Sigmoid colon (tissue), 7 donors: ENCODE results near the gene SLC50A1. TPM values are rescaled to one million over a fixed set of nuclear protein-coding genes. Genes with fewer than 3 reads are reported as not detected.

Source experiments
- DNase-seq: peaks from one replicate; pipeline ENCODE4 v3.0.0-alpha.2; 2019
- H3K27ac ChIP-seq, 4 donors: fragments of 200-600 bp; sonication (generic); one replicate each; pipeline ENCODE4 v1.5.1; 2016 to 2019; ENCODE audit warnings: mild to moderate bottlenecking in 1 of 4
- H3K27me3 ChIP-seq, 3 donors: fragments of 200-600 bp; sonication (generic); one replicate each; pipeline ENCODE4 v1.5.1; 2019; ENCODE audit warnings: mild to moderate bottlenecking in 1 of 3
- H3K36me3 ChIP-seq, 4 donors: fragments of 200-600 bp; sonication (generic); one replicate each; pipeline ENCODE4 v1.5.1; 2016 to 2019
- H3K4me1 ChIP-seq, 4 donors: fragments of 200-600 bp; sonication (generic); one replicate each; pipeline ENCODE4 v1.5.1; 2017 to 2019
- H3K4me3 ChIP-seq, 4 donors: fragments of 200-600 bp; sonication (generic); one replicate each; pipeline ENCODE4 v1.5.1; 2017 to 2019; ENCODE audit warnings: mild to moderate bottlenecking in 2 of 4, moderate library complexity in 1 of 4
- H3K9me3 ChIP-seq, 4 donors: fragments of 200-600 bp in 3 of 4; sonication (generic) in 3 of 4; one replicate each; pipeline versions ENCODE4 v1.5.1 to v1.6.1; 2013 to 2019
- CTCF ChIP-seq, 4 experiments: fragments of 450-650 bp in 3 of 4; fragments of 200-600 bp in 1 of 4; IDR thresholded peaks; one replicate each; pipeline ENCODE4 v1.5.1; 2016 to 2019; ENCODE audit warnings: antibody characterized with exemption in 4 of 4, mild to moderate bottlenecking in 3 of 4, moderate library complexity in 2 of 4
- EP300 ChIP-seq, 4 donors: sonication (generic); formaldehyde crosslinking; IDR thresholded peaks; one replicate each; pipeline ENCODE4 v1.6.1; 2017; ENCODE audit warnings: antibody characterized with exemption in 4 of 4
- POLR2A ChIP-seq, 2 donors: fragments of 450-650 bp; IDR thresholded peaks; one replicate each; pipeline ENCODE4 v1.6.1; 2016; ENCODE audit warnings: antibody characterized with exemption in 2 of 2, mild to moderate bottlenecking in 2 of 2, moderate library complexity in 2 of 2
- POLR2AphosphoS5 ChIP-seq, 4 donors: sonication (generic); formaldehyde crosslinking; IDR thresholded peaks; one replicate each; pipeline ENCODE4 v1.6.1; 2017; ENCODE audit warnings: antibody characterized with exemption in 4 of 4
- WGBS, 2 donors: extraction: QIAGEN DNeasy Blood & Tissue Kit; methylation state at CpG; one replicate each; pipeline ENCODE4 v1.1.7; 2013; 5-methylcytosine and 5-hydroxymethylcytosine counted together
- intact Hi-C: fragments of 100-400 bp; cut with DNase I; formaldehyde crosslinking; loops from one replicate; pipeline ENCODE4 v1.15.1; 2023
- polyA plus RNA-seq, 3 donors: library from polyadenylated mRNA; stranded (reverse); fragments of 200-250 nt; gene quantifications; one replicate each; pipeline ENCODE4 v1.2.3, GENCODE V29; 2013
- total RNA-seq, 4 donors: library from RNA; depleted of rRNA; stranded (reverse); fragments of >200 nt; gene quantifications; one replicate each; pipeline ENCODE4 v1.1.0, GENCODE V29; 2016
- donor health status: healthy with polysubstance abuse.
- donor health status: Bipolar disorder and iron deficiency.
- donor health status: healthy.

Gene SLC50A1
- total and polyA plus RNA-seq, 7 donors = 8.0 to 151 (median 21.4) TPM

- peak; percentile 89 for DNase-seq
- Histone ChIP-seq H3K4me3 (no peak overlapping the region), H3K36me3 (no peaks in the 10 kb centered on the region), H3K4me1 (peaks cover 0 to 29% (median 26%) of the 10 kb centered on the region in 4 donors), H3K27ac (no peak overlapping the region), H3K27me3 (no peaks in the 10 kb centered on the region), H3K9me3 (no peaks in the 10 kb centered on the region)
- intact Hi-C loops = loop anchor here (1.0 to 2.0 kb wide), 3 partner anchors 35 to 77 kb away; partner anchors contain the start of genes EFNA1 and SLC50A1
- WGBS, 2 donors = 12 to 28% methylated on average over 29 of the region's 29 CpGs
- TF ChIP-seq POLR2A (IDR thresholded peaks at IDR 0.05) (no peak), CTCF (IDR thresholded peaks at IDR 0.05) (peak; percentile 96 to 99 (median 98)), POLR2AphosphoS5 (IDR thresholded peaks at IDR 0.05) (no peak)
Observed at GRCh38 chr1:155091071-155092051, 44.3 kb upstream of the SLC50A1 start.

- Histone ChIP-seq H3K4me1 (peaks cover 0 to 29% (median 24%) of the 10 kb centered on the region in 4 donors), H3K9me3 (no peaks in the 10 kb centered on the region), H3K27ac (no peak overlapping the region), H3K36me3 (no peaks in the 10 kb centered on the region), H3K4me3 (no peak overlapping the region), H3K27me3 (no peaks in the 10 kb centered on the region)
- WGBS, 2 donors = 69 to 85% methylated on average over 6 of the region's 6 CpGs
- intact Hi-C loops = no loop called here
- DNase-seq = no peak
- TF ChIP-seq POLR2AphosphoS5 (IDR thresholded peaks at IDR 0.05) (no peak), POLR2A (IDR thresholded peaks at IDR 0.05) (no peak), CTCF (IDR thresholded peaks at IDR 0.05) (no peak), EP300 (IDR thresholded peaks at IDR 0.05) (no peak)
Observed at GRCh38 chr1:155092131-155092530, 43.5 kb upstream of the SLC50A1 start.

GRCh38 chr1:155092641-155093040 lies 43.0 kb upstream of the SLC50A1 start:
- intact Hi-C loops = no loop called here
- H3K4me3 ChIP-seq = no peak overlapping the region
- no peaks in the 10 kb centered on the region for H3K9me3 ChIP-seq
- no peaks in the 10 kb centered on the region for H3K36me3 ChIP-seq
- no peaks in the 10 kb centered on the region for H3K27me3 ChIP-seq
- peaks cover 0 to 29% (median 24%) of the 10 kb centered on the region in 4 donors for H3K4me1 ChIP-seq
- no peak overlapping the region for H3K27ac ChIP-seq
- no peak for TF ChIP-seq EP300 (IDR thresholded peaks at IDR 0.05)
- no peak for TF ChIP-seq CTCF (IDR thresholded peaks at IDR 0.05)
- no peak for TF ChIP-seq POLR2AphosphoS5 (IDR thresholded peaks at IDR 0.05)
- TF ChIP-seq POLR2A (IDR thresholded peaks at IDR 0.05) = no peak
- no peak for DNase-seq
- 91 to 92% methylated on average over 12 of the region's 12 CpGs for WGBS, 2 donors

GRCh38 chr1:155093911-155094621 lies 41.6 kb upstream of the SLC50A1 start:
- H3K4me3 ChIP-seq = peak overlapping the region in 1 of 4 donors; percentile 6
- no peaks in the 10 kb centered on the region for H3K27me3 ChIP-seq
- H3K9me3 ChIP-seq = no peaks in the 10 kb centered on the region
- 9 to 29% methylated on average over 13 of the region's 13 CpGs for WGBS, 2 donors
- DNase-seq = peak; percentile 71
- H3K27ac ChIP-seq = peak overlapping the region; percentile 69 to 76 (median 70)
- peaks cover 0 to 29% (median 24%) of the 10 kb centered on the region in 4 donors for H3K4me1 ChIP-seq
- intact Hi-C loops = no loop called here
- TF ChIP-seq CTCF (IDR thresholded peaks at IDR 0.05) = peak in 2 of 4 experiments; percentile 38 to 41
- no peak for TF ChIP-seq EP300 (IDR thresholded peaks at IDR 0.05)
- H3K36me3 ChIP-seq = no peaks in the 10 kb centered on the region
